Measurements from ENCODE around the gene POLD3.
"Not testable (repeated sequence)": the region's sequence is repeated elsewhere in the genome, so short reads cannot be mapped to it uniquely, and the experiment has no call there.

POLD3 gene

GRCh38 chr11:74639533-74639932 lies 47.2 kb downstream of the POLD3 start:
- DNase-seq: no peak

- DNase-seq: no peak
These were observed 48.9 kb downstream of the POLD3 start for GRCh38 chr11:74641289-74641688.

GRCh38 chr11:74641905-74642304 lies 49.5 kb downstream of the POLD3 start:
- no peak for DNase-seq

- no peak for DNase-seq
These were observed 50.5 kb downstream of the POLD3 start for GRCh38 chr11:74642912-74643311.

GRCh38 chr11:74644081-74644480 lies 51.7 kb downstream of the POLD3 start:
- no peak for DNase-seq

- no peak for DNase-seq
These were observed 53.8 kb downstream of the POLD3 start for GRCh38 chr11:74646215-74646614.

GRCh38 chr11:74646954-74647353 lies 54.6 kb downstream of the POLD3 start:
- DNase-seq: no peak

GRCh38 chr11:74647404-74647803 lies 55.0 kb downstream of the POLD3 start:
- DNase-seq: no peak

- no peak for DNase-seq
These were observed 55.4 kb downstream of the POLD3 start for GRCh38 chr11:74647831-74648230.

GRCh38 chr11:74648894-74649293 lies 56.5 kb downstream of the POLD3 start:
- DNase-seq: no peak

- DNase-seq: no peak
These were observed 58.1 kb downstream of the POLD3 start for GRCh38 chr11:74650498-74650897.

- DNase-seq: no peak
These were observed 62.6 kb downstream of the POLD3 start for GRCh38 chr11:74654976-74655375.

GRCh38 chr11:74659124-74659523 lies 66.7 kb downstream of the POLD3 start:
- DNase-seq: not testable (repeated sequence)

- DNase-seq: no peak
These were observed 70.2 kb downstream of the POLD3 start for GRCh38 chr11:74662487-74663103.

- DNase-seq: no peak
These were observed 70.9 kb downstream of the POLD3 start for GRCh38 chr11:74663315-74663714.

- DNase-seq: no peak
These were observed 77.1 kb downstream of the POLD3 start for GRCh38 chr11:74669211-74670160.

- no peak for DNase-seq
These were observed 77.8 kb downstream of the POLD3 start for GRCh38 chr11:74670171-74670570.

GRCh38 chr11:74671520-74672196 lies 79.3 kb downstream of the POLD3 start:
- no peak for DNase-seq

GRCh38 chr11:74672332-74672955 lies 80.1 kb downstream of the POLD3 start:
- DNase-seq: no peak

GRCh38 chr11:74672956-74673692 lies 80.7 kb downstream of the POLD3 start:
- DNase-seq: no peak

- no peak for DNase-seq
These were observed 81.4 kb downstream of the POLD3 start for GRCh38 chr11:74673693-74674360.

- DNase-seq: no peak
These were observed 83.4 kb downstream of the POLD3 start for GRCh38 chr11:74675761-74676160.
